RWPE2 (cell line): ENCODE measurements around the gene AGPAT4.

Experiments
- ATAC-seq: fragments of 200-7000 bp; cut with Tn5 transposase; 3 replicates; pipeline ENCODE4 v1.9.1; 2021; ENCODE audit warnings: low read depth
- DNase-seq: peaks from one replicate; pipeline ENCODE4 v3.0.0-alpha.2; 2020; ENCODE audit warnings: low spot score
- H3K27ac ChIP-seq: fragments of 450-650 bp; 2 replicates; pipeline ENCODE4 v1.5.1; 2017; ENCODE audit warnings: mild to moderate bottlenecking; ENCODE audit not compliant: poor library complexity, severe bottlenecking
- H3K27me3 ChIP-seq: fragments of 250-450 bp; sonication (Bioruptor Pico); 2 replicates; pipeline ENCODE4 v1.5.1; 2021; ENCODE audit warnings: mild to moderate bottlenecking, moderate library complexity; ENCODE audit not compliant: insufficient read depth, poor library complexity, severe bottlenecking
- H3K36me3 ChIP-seq: fragments of 250-450 bp; sonication (Bioruptor Pico); 2 replicates; pipeline ENCODE4 v1.5.1; 2020; ENCODE audit warnings: low read depth, mild to moderate bottlenecking, moderate library complexity
- H3K4me1 ChIP-seq: fragments of 250-450 bp; sonication (Bioruptor Pico); 2 replicates; pipeline ENCODE4 v1.5.1; 2021; ENCODE audit warnings: mild to moderate bottlenecking, moderate library complexity; ENCODE audit not compliant: insufficient read depth, poor library complexity, severe bottlenecking
- H3K4me3 ChIP-seq: fragments of 250-450 bp; sonication (Bioruptor Pico); 2 replicates; pipeline ENCODE4 v1.5.1; 2021; ENCODE audit warnings: mild to moderate bottlenecking, moderate library complexity; ENCODE audit not compliant: severe bottlenecking
- H3K9me3 ChIP-seq: fragments of 250-450 bp; sonication (Bioruptor Pico); 2 replicates; pipeline ENCODE4 v1.5.1; 2021; ENCODE audit warnings: mild to moderate bottlenecking, moderate library complexity; ENCODE audit not compliant: severe bottlenecking
- TF ChIP-seq, protein P1 (sequence below): fragments of 450-650 bp; IDR thresholded peaks from one replicate; pipeline ENCODE4 v1.5.1; 2017; ENCODE audit warnings: mild to moderate bottlenecking, moderate library complexity; ENCODE audit not compliant: poor library complexity, severe bottlenecking

AGPAT4 gene

DNA sequence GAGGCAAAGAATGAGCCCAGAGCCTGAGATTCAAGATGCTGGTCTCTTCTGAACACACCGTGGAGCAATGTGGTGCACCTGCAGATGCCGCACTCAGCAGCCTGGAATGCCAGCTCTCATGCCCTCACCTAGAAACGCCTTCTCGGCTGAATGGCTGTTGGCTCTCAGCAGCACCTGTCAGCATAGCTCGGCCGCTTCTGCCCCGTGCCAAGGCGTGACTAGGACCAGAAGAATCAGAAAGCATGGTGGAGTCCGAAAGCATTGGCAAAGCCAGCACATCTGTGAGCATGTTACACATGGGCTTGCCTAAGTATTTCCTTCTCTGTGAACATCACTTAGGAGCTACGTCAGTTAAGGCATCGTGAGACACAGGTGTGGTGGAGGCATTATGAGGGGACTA is 141.5 kb downstream of the AGPAT4 start:
- H3K27ac ChIP-seq = no peak overlapping the region
- no peaks in the 10 kb centered on the region for H3K9me3 ChIP-seq
- TF ChIP-seq, protein P1, sequence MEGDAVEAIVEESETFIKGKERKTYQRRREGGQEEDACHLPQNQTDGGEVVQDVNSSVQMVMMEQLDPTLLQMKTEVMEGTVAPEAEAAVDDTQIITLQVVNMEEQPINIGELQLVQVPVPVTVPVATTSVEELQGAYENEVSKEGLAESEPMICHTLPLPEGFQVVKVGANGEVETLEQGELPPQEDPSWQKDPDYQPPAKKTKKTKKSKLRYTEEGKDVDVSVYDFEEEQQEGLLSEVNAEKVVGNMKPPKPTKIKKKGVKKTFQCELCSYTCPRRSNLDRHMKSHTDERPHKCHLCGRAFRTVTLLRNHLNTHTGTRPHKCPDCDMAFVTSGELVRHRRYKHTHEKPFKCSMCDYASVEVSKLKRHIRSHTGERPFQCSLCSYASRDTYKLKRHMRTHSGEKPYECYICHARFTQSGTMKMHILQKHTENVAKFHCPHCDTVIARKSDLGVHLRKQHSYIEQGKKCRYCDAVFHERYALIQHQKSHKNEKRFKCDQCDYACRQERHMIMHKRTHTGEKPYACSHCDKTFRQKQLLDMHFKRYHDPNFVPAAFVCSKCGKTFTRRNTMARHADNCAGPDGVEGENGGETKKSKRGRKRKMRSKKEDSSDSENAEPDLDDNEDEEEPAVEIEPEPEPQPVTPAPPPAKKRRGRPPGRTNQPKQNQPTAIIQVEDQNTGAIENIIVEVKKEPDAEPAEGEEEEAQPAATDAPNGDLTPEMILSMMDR = no peak
- ATAC-seq (no peak), DNase-seq (peak; percentile 29)
- no peaks in the 10 kb centered on the region for H3K27me3 ChIP-seq
- no peak overlapping the region for H3K4me3 ChIP-seq
- no peaks in the 10 kb centered on the region for H3K4me1 ChIP-seq
- H3K36me3 ChIP-seq = peaks cover 7% of the 10 kb centered on the region

DNA sequence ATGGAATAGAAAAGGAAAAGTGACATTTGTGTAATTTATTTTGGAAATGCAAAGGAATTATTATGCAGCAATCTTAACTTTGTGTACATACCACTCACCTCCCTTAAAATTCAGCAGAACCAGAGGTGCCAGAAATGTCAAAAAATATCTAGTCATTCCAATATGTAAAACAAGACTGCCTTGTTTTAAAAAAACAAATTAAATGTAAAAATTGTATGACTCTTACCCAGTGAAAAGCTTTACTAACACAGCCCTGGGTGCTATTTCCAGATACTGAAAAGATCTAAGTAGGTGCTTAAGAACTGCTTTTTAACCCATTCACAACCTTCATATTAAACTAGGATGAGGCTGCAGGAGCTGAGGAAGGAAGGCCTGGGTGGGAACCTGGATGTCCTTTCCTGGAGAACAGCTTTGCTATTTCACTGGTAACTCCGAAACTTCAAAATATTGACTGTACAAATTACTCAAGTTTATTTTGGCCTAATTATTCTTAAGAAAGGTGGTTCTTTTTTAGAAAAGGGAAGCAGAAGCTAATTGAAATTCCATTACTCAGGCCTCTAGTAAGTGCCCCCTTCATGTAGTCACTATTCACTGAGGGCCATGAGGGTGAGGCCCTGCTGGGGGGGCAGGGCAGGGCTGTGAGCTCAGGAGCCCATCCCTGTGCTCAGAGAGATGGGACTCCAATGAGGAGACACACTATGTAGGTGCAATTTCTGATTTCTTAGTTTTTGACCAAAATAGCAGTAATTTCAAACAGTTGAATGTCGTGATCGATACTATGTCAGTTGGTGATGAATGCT is 142.7 kb downstream of the AGPAT4 start:
- no peak overlapping the region for H3K27ac ChIP-seq
- ATAC-seq (no peak), DNase-seq (no peak)
- H3K4me1 ChIP-seq = no peaks in the 10 kb centered on the region
- TF ChIP-seq, protein P1 = no peak
- H3K4me3 ChIP-seq = no peak overlapping the region
- H3K9me3 ChIP-seq = no peaks in the 10 kb centered on the region
- no peaks in the 10 kb centered on the region for H3K27me3 ChIP-seq
- H3K36me3 ChIP-seq = peaks cover 7% of the 10 kb centered on the region

DNA sequence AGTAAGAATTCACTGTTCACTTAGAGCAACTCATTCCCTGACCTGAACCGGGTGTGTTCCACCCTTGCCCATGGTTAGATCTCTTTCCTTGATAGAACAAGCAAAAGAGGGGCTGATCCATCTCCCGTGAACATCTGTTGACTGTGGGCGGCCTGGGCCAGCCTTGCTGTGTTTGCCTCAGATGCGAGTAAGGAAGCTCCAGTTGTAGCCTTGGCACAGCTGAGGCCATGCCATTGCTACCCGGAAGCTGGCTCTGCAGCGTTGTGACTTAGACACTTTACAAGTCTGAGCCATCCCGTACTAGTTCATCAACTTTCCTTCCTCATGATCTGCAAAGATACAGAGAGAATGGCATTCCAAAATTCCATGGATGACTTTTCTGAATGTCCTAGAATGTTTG is 143.3 kb downstream of the AGPAT4 start:
- no peak for ATAC-seq
- no peak for DNase-seq
- TF ChIP-seq, protein P1 = no peak
- Histone ChIP-seq H3K27me3 (no peaks in the 10 kb centered on the region), H3K36me3 (peaks cover 7% of the 10 kb centered on the region), H3K4me3 (no peak overlapping the region), H3K4me1 (no peaks in the 10 kb centered on the region), H3K27ac (no peak overlapping the region), H3K9me3 (no peaks in the 10 kb centered on the region)

DNA sequence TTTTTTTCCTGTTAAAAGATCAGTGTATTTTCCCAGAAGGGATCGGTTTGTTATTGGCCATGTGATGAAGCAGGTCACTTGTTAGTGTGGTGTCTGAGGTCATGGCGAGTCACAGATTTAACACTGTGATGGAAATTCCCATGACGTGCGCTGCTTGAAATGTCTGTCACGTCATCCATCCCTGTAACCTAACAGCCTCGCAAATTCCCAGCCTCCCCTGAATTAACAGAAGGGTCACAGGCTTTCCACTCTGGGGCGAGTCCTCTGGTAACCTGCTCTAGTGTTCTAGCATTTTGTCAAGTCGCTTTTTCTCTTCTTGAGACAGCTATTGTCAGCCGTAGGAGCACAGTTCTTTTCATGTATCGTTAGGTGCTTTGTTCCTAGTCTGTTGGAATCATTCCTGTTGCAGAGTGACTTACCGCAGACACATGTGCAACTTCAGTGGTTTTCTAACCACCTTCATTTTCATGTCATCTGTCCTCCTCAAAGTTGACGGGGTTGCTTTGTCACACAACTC is 145.1 kb downstream of the AGPAT4 start:
- DNase-seq (no peak), ATAC-seq (no peak)
- TF ChIP-seq, protein P1 = no peak
- Histone ChIP-seq H3K4me1 (no peaks in the 10 kb centered on the region), H3K9me3 (no peaks in the 10 kb centered on the region), H3K36me3 (peaks cover 11% of the 10 kb centered on the region), H3K4me3 (no peak overlapping the region), H3K27me3 (no peaks in the 10 kb centered on the region), H3K27ac (no peak overlapping the region)

DNA sequence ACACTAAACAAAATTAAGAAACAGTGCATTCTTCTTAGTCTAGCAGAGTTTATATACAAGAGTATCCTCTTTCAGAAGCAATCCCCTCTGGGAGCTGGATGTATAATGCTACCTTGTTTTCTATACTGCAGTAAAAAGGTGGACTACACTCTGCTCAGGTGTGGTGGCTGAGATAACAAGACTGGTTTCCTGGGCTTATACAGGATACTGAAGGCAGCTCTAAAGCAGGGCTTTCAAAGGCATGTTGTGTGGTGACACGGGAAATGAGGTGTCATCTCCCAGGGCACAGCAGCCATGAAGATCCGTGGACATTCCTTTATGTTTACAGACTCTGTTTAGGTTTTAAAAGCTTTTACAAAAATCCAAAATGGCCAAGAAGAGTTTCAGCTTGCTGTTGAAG is 145.6 kb downstream of the AGPAT4 start:
- DNase-seq = no peak
- Histone ChIP-seq H3K4me3 (no peak overlapping the region), H3K4me1 (no peaks in the 10 kb centered on the region), H3K36me3 (peaks cover 13% of the 10 kb centered on the region), H3K9me3 (no peaks in the 10 kb centered on the region), H3K27me3 (no peaks in the 10 kb centered on the region), H3K27ac (no peak overlapping the region)
- TF ChIP-seq, protein P1 = no peak
- no peak for ATAC-seq
